Osteocyte (in vitro differentiated cells): ENCODE data around the gene SLC41A3. TPM values are rescaled to one million over a fixed set of nuclear protein-coding genes. Genes with fewer than 3 reads are reported as not detected.

Experiments used
- DNase-seq: peaks from one replicate; pipeline ENCODE4 v3.0.0; 2021; ENCODE audit warnings: mixed read lengths; ENCODE audit not compliant: unreplicated experiment; ENCODE audit errors: extremely low spot score
- H3K27ac Mint-ChIP-seq: one replicate; pipeline ENCODE4 v1.8.0; 2021; ENCODE audit warnings: mild to moderate bottlenecking, mixed read lengths; ENCODE audit not compliant: unreplicated experiment
- H3K27me3 Mint-ChIP-seq: one replicate; pipeline ENCODE4 v1.8.0; 2021; ENCODE audit warnings: mixed read lengths; ENCODE audit not compliant: unreplicated experiment
- H3K36me3 Mint-ChIP-seq: one replicate; pipeline ENCODE4 v1.8.0; 2021; ENCODE audit warnings: mixed read lengths; ENCODE audit not compliant: unreplicated experiment
- H3K4me1 Mint-ChIP-seq: one replicate; pipeline ENCODE4 v1.8.0; 2021; ENCODE audit warnings: mixed read lengths; ENCODE audit not compliant: unreplicated experiment
- H3K4me3 Mint-ChIP-seq: one replicate; pipeline ENCODE4 v1.8.0; 2021; ENCODE audit warnings: mild to moderate bottlenecking, moderate library complexity, mixed read lengths; ENCODE audit not compliant: unreplicated experiment
- H3K9me3 Mint-ChIP-seq: one replicate; pipeline ENCODE4 v1.8.0; 2021; ENCODE audit warnings: mixed read lengths; ENCODE audit not compliant: unreplicated experiment
- CTCF ChIP-seq: fragments of 200-600 bp; sonication (generic); IDR thresholded peaks from 2 replicates; pipeline ENCODE4 v1.5.0; 2021; ENCODE audit warnings: antibody characterized with exemption, mild to moderate bottlenecking, moderate library complexity
- long read RNA-seq: library from polyadenylated mRNA; unstranded; transcript quantifications from one replicate; pipeline ENCODE4 v2.0.0, GENCODE V29; 2021
- total RNA-seq: library from RNA; stranded (reverse); gene quantifications from 2 replicates; pipeline ENCODE4 v1.2.1, GENCODE V29; 2021

Gene SLC41A3
- 80.6 and 89.2 TPM in 2 replicates for total RNA-seq
- long read RNA-seq, transcript SLC41A3-203 (11 exons, 2,169 nt) = major isoform, 173 of 295 reads
- long read RNA-seq, transcript SLC41A3-201 (12 exons, 1,797 nt) = minor isoform, 13 of 295 reads
- long read RNA-seq, transcript SLC41A3-208 (6 exons, 2,351 nt) = minor isoform, 7 of 295 reads
- long read RNA-seq, partial matches to known transcripts = 82 of 295 reads
- long read RNA-seq, other reads (novel, unspliced or antisense) = 19 of 295 reads

GRCh38 chr3:126083913-126084767 lies at the start of gene SLC41A3:
SLC41A3 (minus strand) TSS chr3:126084124; CDS start chr3:126068219, 15,905 bp downstream.
- Mint-ChIP-seq H3K36me3 (peaks cover 7% of the 10 kb centered on the region), H3K27me3 (no peaks in the 10 kb centered on the region), H3K9me3 (peaks cover 10% of the 10 kb centered on the region), H3K4me3 (peak within 1 kb of the TSS; percentile 85), H3K4me1 (peaks cover 10% of the 10 kb centered on the region), H3K27ac (peak within 1 kb of the TSS; percentile 64)
- TF ChIP-seq CTCF = peak; percentile 57
- DNase-seq = peak; percentile 94

GRCh38 chr3:126133606-126134005 lies 49.7 kb upstream of the SLC41A3 start:
- DNase-seq = peak; percentile 63
- Mint-ChIP-seq H3K27ac (no peak overlapping the region), H3K9me3 (no peaks in the 10 kb centered on the region), H3K4me1 (no peaks in the 10 kb centered on the region), H3K4me3 (no peak overlapping the region), H3K27me3 (peaks cover 6% of the 10 kb centered on the region), H3K36me3 (no peaks in the 10 kb centered on the region)
- TF ChIP-seq CTCF = no peak

GRCh38 chr3:126132751-126133511 lies 49.0 kb upstream of the SLC41A3 start:
- no peak overlapping the region for H3K4me3 Mint-ChIP-seq
- H3K36me3 Mint-ChIP-seq = no peaks in the 10 kb centered on the region
- no peak overlapping the region for H3K27ac Mint-ChIP-seq
- no peaks in the 10 kb centered on the region for H3K4me1 Mint-ChIP-seq
- no peaks in the 10 kb centered on the region for H3K9me3 Mint-ChIP-seq
- H3K27me3 Mint-ChIP-seq = peaks cover 3% of the 10 kb centered on the region
- TF ChIP-seq CTCF = peak; percentile 51
- DNase-seq = peak; percentile 76

GRCh38 chr3:126131881-126132750 lies 48.2 kb upstream of the SLC41A3 start:
- Mint-ChIP-seq H3K36me3 (no peaks in the 10 kb centered on the region), H3K9me3 (no peaks in the 10 kb centered on the region)
- no peak for TF ChIP-seq CTCF

More at GRCh38 chr3:126131881-126132750, 48.2 kb upstream of the SLC41A3 start:
- peaks cover 3% of the 10 kb centered on the region for H3K27me3 Mint-ChIP-seq
- no peak overlapping the region for H3K4me3 Mint-ChIP-seq
- no peak overlapping the region for H3K27ac Mint-ChIP-seq
- DNase-seq = peak; percentile 73
- no peaks in the 10 kb centered on the region for H3K4me1 Mint-ChIP-seq
